IMR-90 (cell line): ENCODE results near the gene STARD13. TPM values are rescaled to one million over a fixed set of nuclear protein-coding genes. Genes with fewer than 3 reads are reported as not detected.

ENCODE experiments used
- ATAC-seq: fragments of 200-7000 bp; cut with Tn5 transposase; 2 replicates; pipeline ENCODE4 v1.9.1; 2020; ENCODE audit warnings: low read depth, mild to moderate bottlenecking, moderate library complexity
- BruUV-seq: library from RNA; stranded (reverse); fragments of 400-500 nt; replicated peaks from 2 replicates; lab custom pipeline; 2021; lab: Mats Ljungman, UMichigan
- CTCF ChIA-PET: fragments of 300-600 bp; formaldehyde crosslinking; extraction: SDS; loops from one replicate; lab custom pipeline; 2021; ENCODE audit warnings: antibody characterized with exemption; lab: Yijun Ruan, JAX
- POLR2A ChIA-PET: fragments of 300-600 bp; sonication (Branson Sonifier 250); formaldehyde crosslinking; loops from one replicate; lab custom pipeline; 2022; ENCODE audit warnings: antibody characterized with exemption; ENCODE audit not compliant: unreplicated experiment; lab: Charles Lee
- DNase-seq: peaks from one replicate; pipeline ENCODE4 v3.0.0; 2013
- H2AFZ ChIP-seq: replicated peaks from 2 replicates; pipeline ENCODE3; 2013; ENCODE audit warnings: low read length, mild to moderate bottlenecking; ENCODE audit not compliant: poor library complexity
- H2AK5ac ChIP-seq: 2 replicates; pipeline ENCODE4 v1.6.1; 2013; ENCODE audit warnings: low read depth, low read length, inconsistent platforms
- H2AK9ac ChIP-seq: replicated peaks from 2 replicates; pipeline ENCODE3; 2013; ENCODE audit warnings: mild to moderate bottlenecking, low read depth, low read length, moderate library complexity; ENCODE audit not compliant: poor library complexity
- H2BK120ac ChIP-seq: 2 replicates; pipeline ENCODE4 v1.6.1; 2013; ENCODE audit warnings: low read depth, low read length, inconsistent platforms
- H2BK15ac ChIP-seq: 3 replicates; pipeline ENCODE4 v1.6.1; 2013; ENCODE audit warnings: low read depth, low read length, inconsistent platforms
- H2BK20ac ChIP-seq: 2 replicates; pipeline ENCODE4 v1.6.1; 2013; ENCODE audit warnings: low read depth, mild to moderate bottlenecking, inconsistent platforms, low read length, moderate library complexity
- H2BK5ac ChIP-seq: 2 replicates; pipeline ENCODE4 v1.6.1; 2013; ENCODE audit warnings: mild to moderate bottlenecking, low read depth, low read length, inconsistent platforms; ENCODE audit not compliant: poor library complexity, severe bottlenecking
- H3K14ac ChIP-seq: replicated peaks from 2 replicates; pipeline ENCODE4 v1.6.1; 2013; ENCODE audit warnings: low read depth, low read length, inconsistent platforms
- H3K18ac ChIP-seq: 2 replicates; pipeline ENCODE4 v1.6.1; 2013; ENCODE audit warnings: low read depth, low read length, control low read depth
- H3K23ac ChIP-seq: 2 replicates; pipeline ENCODE4 v1.6.1; 2013; ENCODE audit warnings: low read depth, low read length, inconsistent platforms
- H3K27ac ChIP-seq: 2 replicates; pipeline ENCODE4 v1.5.1; 2013; ENCODE audit warnings: mild to moderate bottlenecking, control low read depth, low read length; ENCODE audit not compliant: insufficient read depth
- H3K27me3 ChIP-seq: 2 replicates; pipeline ENCODE4 v1.6.1; 2013; ENCODE audit warnings: low read length; ENCODE audit not compliant: control insufficient read depth, insufficient read depth
- H3K36me3 ChIP-seq: 2 replicates; pipeline ENCODE4 v1.6.1; 2013; ENCODE audit warnings: low read length, mixed read lengths; ENCODE audit not compliant: control insufficient read depth, insufficient read depth
- H3K4ac ChIP-seq: 2 replicates; pipeline ENCODE4 v1.6.1; 2013; ENCODE audit warnings: low read depth, low read length, inconsistent platforms
- H3K4me1 ChIP-seq: 2 replicates; pipeline ENCODE4 v1.6.1; 2013; ENCODE audit warnings: low read length, mixed read lengths; ENCODE audit not compliant: control insufficient read depth, insufficient read depth
- H3K4me2 ChIP-seq: 2 replicates; pipeline ENCODE4 v1.6.1; 2013; ENCODE audit warnings: low read depth, mild to moderate bottlenecking, control low read depth, low read length, moderate library complexity
- H3K4me3 ChIP-seq: 2 replicates; pipeline ENCODE4 v1.5.1; 2013; ENCODE audit warnings: low read depth, mild to moderate bottlenecking, control low read depth, low read length, moderate library complexity; ENCODE audit not compliant: insufficient read depth
- H3K56ac ChIP-seq: 2 replicates; pipeline ENCODE4 v1.6.1; 2013; ENCODE audit warnings: low read length, inconsistent platforms; ENCODE audit not compliant: insufficient read depth; ENCODE audit errors: extremely low read depth
- H3K79me1 ChIP-seq, 2 experiments: 2 replicates each; pipeline ENCODE4 v1.6.1; 2013; ENCODE audit warnings: low read length in 2 of 2, inconsistent platforms in 1 of 2, low read depth in 1 of 2
- H3K9ac ChIP-seq: 2 replicates; pipeline ENCODE4 v1.6.1; 2013; ENCODE audit warnings: low read depth, low read length, control low read depth
- H3K9me1 ChIP-seq: 2 replicates; pipeline ENCODE4 v1.6.1; 2013; ENCODE audit warnings: low read length, inconsistent platforms; ENCODE audit not compliant: insufficient read depth
- H3K9me3 ChIP-seq: 2 replicates; pipeline ENCODE4 v1.6.1; 2013; ENCODE audit warnings: low read length; ENCODE audit not compliant: control insufficient read depth, insufficient read depth
- H4K20me1 ChIP-seq: 2 replicates; pipeline ENCODE4 v1.6.1; 2013; ENCODE audit warnings: low read length, inconsistent platforms; ENCODE audit not compliant: insufficient read depth
- H4K5ac ChIP-seq: 2 replicates; pipeline ENCODE4 v1.6.1; 2013; ENCODE audit warnings: mild to moderate bottlenecking, low read depth, low read length, control low read depth
- H4K8ac ChIP-seq, 2 experiments: 2 replicates each; pipeline ENCODE4 v1.6.1; 2013; ENCODE audit warnings: low read depth in 2 of 2, low read length in 2 of 2, control low read depth in 1 of 2, inconsistent platforms in 1 of 2
- H4K91ac ChIP-seq: 2 replicates; pipeline ENCODE4 v1.6.1; 2013; ENCODE audit warnings: low read depth, low read length, inconsistent platforms; ENCODE audit not compliant: insufficient read depth
- BHLHE40 ChIP-seq: fragments of 150-350 bp; IDR thresholded peaks from 2 replicates; pipeline ENCODE4 v1.6.1; 2016; ENCODE audit warnings: mild to moderate bottlenecking, low read depth, low read length
- CEBPB ChIP-seq: IDR thresholded peaks from 2 replicates; pipeline ENCODE4 v1.6.1; 2012; ENCODE audit warnings: low read depth, low read length, improper control_type of control experiment
- CHD1 ChIP-seq: IDR thresholded peaks from 2 replicates; pipeline ENCODE4 v1.6.1; 2012; ENCODE audit warnings: low read depth, low read length, improper control_type of control experiment
- CTCF ChIP-seq: conservative IDR thresholded peaks from 2 replicates; pipeline ENCODE4 v1.5.1; 2012; ENCODE audit warnings: mild to moderate bottlenecking, low read depth, low read length, improper control_type of control experiment
- ELK1 ChIP-seq: fragments of 150-350 bp; IDR thresholded peaks from 2 replicates; pipeline ENCODE4 v1.6.1; 2016; ENCODE audit warnings: low read depth, mild to moderate bottlenecking, low read length, moderate library complexity, borderline replicate concordance
- FOS ChIP-seq: fragments of 150-350 bp; IDR thresholded peaks from 2 replicates; pipeline ENCODE4 v1.6.1; 2016; ENCODE audit warnings: low read depth, low read length
- MAZ ChIP-seq: IDR thresholded peaks from 2 replicates; pipeline ENCODE4 v1.6.1; 2012; ENCODE audit warnings: low read depth, mild to moderate bottlenecking, low read length, improper control_type of control experiment, moderate library complexity, borderline replicate concordance
- MXI1 ChIP-seq: IDR thresholded peaks from 2 replicates; pipeline ENCODE4 v1.6.1; 2012; ENCODE audit warnings: low read depth, mild to moderate bottlenecking, low read length, moderate library complexity, borderline replicate concordance
- NFE2L2 ChIP-seq: fragments of 150-350 bp; IDR thresholded peaks from 2 replicates; pipeline ENCODE4 v1.6.1; 2016; ENCODE audit warnings: low read depth, mild to moderate bottlenecking, low read length
- POLR2A ChIP-seq: IDR thresholded peaks from 2 replicates; pipeline ENCODE4 v1.6.1; 2012; ENCODE audit warnings: mild to moderate bottlenecking, low read depth, low read length
- RCOR1 ChIP-seq: IDR thresholded peaks from 2 replicates; pipeline ENCODE4 v1.6.1; 2012; ENCODE audit warnings: mild to moderate bottlenecking, low read length, improper control_type of control experiment; ENCODE audit not compliant: insufficient replicate concordance
- RFX5 ChIP-seq: IDR thresholded peaks from 2 replicates; pipeline ENCODE4 v1.8.0; 2012; ENCODE audit warnings: low read depth, mild to moderate bottlenecking, low read length, moderate library complexity
- SMC3 ChIP-seq: fragments of 150-350 bp; IDR thresholded peaks from 2 replicates; pipeline ENCODE4 v1.6.1; 2016; ENCODE audit warnings: low read depth, mild to moderate bottlenecking, antibody characterized with exemption, low read length, moderate library complexity
- WGBS, 2 experiments: methylation state at CpG; one replicate each; pipeline versions ENCODE4 v1.1.5 to v1.1.7; 2013; ENCODE audit warnings: missing lambda C conversion rate in 2 of 2; ENCODE audit not compliant: insufficient read length in 1 of 2; ENCODE audit errors: extremely low coverage in 2 of 2; 5-methylcytosine and 5-hydroxymethylcytosine counted together
- dilution Hi-C: fragments of 300-500 bp; cut with HindIII; formaldehyde crosslinking; loops from one replicate; pipeline ENCODE4 v1.14.3; 2018; ENCODE audit warnings: low sequenced_read_pairs; ENCODE audit not compliant: unreplicated experiment
- in situ Hi-C: fragments of 300-500 bp; cut with MboI; formaldehyde crosslinking; loops from 3 replicates; pipeline ENCODE4 v1.14.3; 2019; ENCODE audit warnings: low sequenced_read_pairs, inconsistent platforms, mixed read lengths
- intact Hi-C: fragments of 100-400 bp; cut with micrococcal nuclease; formaldehyde crosslinking; loops from 2 replicates; pipeline ENCODE4 v1.10.0; 2022
- polyA plus RNA-seq, 3 experiments: library from polyadenylated mRNA; depleted of rRNA; stranded (reverse); fragments of >200 nt; gene quantifications; 2 replicates each; pipeline ENCODE4 v1.2.3, GENCODE V29; 2012; ENCODE audit warnings: low replicate concordance in 1 of 3
- total RNA-seq: library from RNA; depleted of rRNA; stranded (reverse); fragments of >200 nt; gene quantifications from 2 replicates; pipeline ENCODE4 v1.2.3, GENCODE V29; 2012
- TF ChIP-seq, protein P1 (sequence below): fragments of 150-350 bp; IDR thresholded peaks from 2 replicates; pipeline ENCODE4 v1.6.1; 2017; ENCODE audit warnings: mild to moderate bottlenecking, antibody characterized with exemption, low read length, low read depth

The STARD13 gene
- total and polyA plus RNA-seq, 2 of the 4 experiments (the other 2 are of a cell fraction) = 23.6 to 46.6 TPM

DNA sequence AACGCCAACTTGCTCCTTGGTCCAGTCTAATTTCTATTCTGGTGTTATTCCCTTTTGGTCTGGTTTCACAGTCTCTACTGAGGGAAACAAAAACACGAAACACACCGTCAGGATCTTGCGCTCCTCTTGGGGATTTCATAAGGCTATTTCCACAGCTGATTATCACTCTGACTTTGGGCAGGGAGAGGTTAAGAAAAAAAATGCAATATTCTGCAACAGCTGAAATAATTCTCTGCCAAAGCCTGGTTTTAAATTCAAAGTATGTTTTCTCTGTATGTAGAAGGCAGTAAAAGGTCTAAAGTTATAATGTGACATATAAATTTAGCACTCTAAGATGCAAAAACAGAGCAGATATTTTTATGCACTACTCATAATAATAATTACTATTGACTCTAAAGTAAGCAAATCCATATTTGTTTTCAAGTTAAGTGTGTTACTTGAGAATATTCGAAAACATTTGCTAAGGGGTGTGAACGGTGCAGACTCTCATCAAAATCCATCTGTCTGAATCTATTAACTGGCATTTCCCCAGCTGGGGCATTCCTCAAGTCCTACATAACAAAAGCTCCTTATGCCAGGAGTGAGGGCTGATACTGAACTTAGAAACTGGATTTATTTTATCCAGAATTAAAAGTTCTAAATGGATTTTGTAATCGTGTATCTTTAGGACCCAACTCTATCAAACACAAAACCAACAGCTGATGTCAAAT is 38.4 kb upstream of the STARD13 start:
- peak overlapping the region; percentile 98; the same call in 1 of the 2 replicates for H3K4ac ChIP-seq
- dilution Hi-C loops (no loop called here), in situ Hi-C loops (no loop called here), intact Hi-C loops (loop anchor here (10.0 kb wide), 1 partner anchor 401 kb away; no protein-coding TSS in a partner anchor)
- peak overlapping the region; percentile 79 for H2BK15ac ChIP-seq
- CTCF ChIA-PET = no interaction called here
- no peaks in the 10 kb centered on the region for H3K9me3 ChIP-seq
- DNase-seq (peak; percentile 63), ATAC-seq (peak; percentile 33; the same call in 1 of the 2 replicates)
- peak overlapping the region; percentile 99 for H2BK120ac ChIP-seq
- H3K14ac ChIP-seq = peak overlapping the region; percentile 41
- no peaks in the 10 kb centered on the region for H4K20me1 ChIP-seq
- BruUV-seq = no TSS peak
- H3K27me3 ChIP-seq = no peaks in the 10 kb centered on the region
- H3K9ac ChIP-seq = peak overlapping the region; percentile 31; the same call in 1 of the 2 replicates
- H2AK9ac ChIP-seq = no peak overlapping the region
- H3K23ac ChIP-seq = peak overlapping the region; percentile 91
- H2BK5ac ChIP-seq = peak overlapping the region; percentile 100
- POLR2A ChIA-PET = no interaction called here
- H4K91ac ChIP-seq = peak overlapping the region; percentile 97
- peak overlapping the region; percentile 89 to 94; a peak in 3 of 4 replicates for H4K8ac ChIP-seq
- no peak overlapping the region for H2AFZ ChIP-seq
- peak overlapping the region; percentile 100; the same call in 1 of the 2 replicates for H4K5ac ChIP-seq
- peaks cover 24% of the 10 kb centered on the region for H3K4me1 ChIP-seq
- H3K4me3 ChIP-seq = no peak overlapping the region
- H3K4me2 ChIP-seq = no peak overlapping the region
- peak overlapping the region; percentile 96 for H3K27ac ChIP-seq
- peak overlapping the region; percentile 97; the same call in 1 of the 2 replicates for H3K18ac ChIP-seq
- TF ChIP-seq RFX5 = no peak
- TF ChIP-seq CTCF = no peak
- no peak for TF ChIP-seq BHLHE40
- TF ChIP-seq, protein P1, sequence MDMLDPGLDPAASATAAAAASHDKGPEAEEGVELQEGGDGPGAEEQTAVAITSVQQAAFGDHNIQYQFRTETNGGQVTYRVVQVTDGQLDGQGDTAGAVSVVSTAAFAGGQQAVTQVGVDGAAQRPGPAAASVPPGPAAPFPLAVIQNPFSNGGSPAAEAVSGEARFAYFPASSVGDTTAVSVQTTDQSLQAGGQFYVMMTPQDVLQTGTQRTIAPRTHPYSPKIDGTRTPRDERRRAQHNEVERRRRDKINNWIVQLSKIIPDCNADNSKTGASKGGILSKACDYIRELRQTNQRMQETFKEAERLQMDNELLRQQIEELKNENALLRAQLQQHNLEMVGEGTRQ = no peak
- TF ChIP-seq CEBPB = no peak
- TF ChIP-seq NFE2L2 = no peak
- TF ChIP-seq CHD1 = no peak
- TF ChIP-seq MAZ = no peak
- no peak for TF ChIP-seq RCOR1
- TF ChIP-seq ELK1 = no peak
- no peak for TF ChIP-seq FOS
- TF ChIP-seq POLR2A = no peak
- no peak for TF ChIP-seq MXI1
- no peak for TF ChIP-seq SMC3
- H2AK5ac ChIP-seq = peak overlapping the region; percentile 81
- no peaks in the 10 kb centered on the region for H3K36me3 ChIP-seq
- H3K79me1 ChIP-seq = peaks cover 22 to 58% of the 10 kb centered on the region in 2 experiments
- peaks cover 11% of the 10 kb centered on the region for H3K9me1 ChIP-seq
- H3K56ac ChIP-seq = no peak overlapping the region
- no CpG with 5 or more reads among the region's 7 CpGs for WGBS, 2 experiments
- H2BK20ac ChIP-seq = peak overlapping the region; percentile 97
